HepG2 (cell line): ENCODE results near the gene DPY19L1.
A peak's percentile ranks its signal among the peaks of the same experiment; 100 is the strongest.

Experiments used
- CBX1 ChIP-seq: IDR thresholded peaks from one replicate; pipeline ENCODE4 v1.6.1; 2016; ENCODE audit warnings: antibody characterized with exemption, low read depth
- EP300 ChIP-seq, 3 experiments: sonication (generic) in 1 of 3; formaldehyde crosslinking in 1 of 3; IDR thresholded peaks; 2 replicates each; pipeline versions ENCODE4 v1.5.1 to v1.6.1; 2011 to 2020; ENCODE audit warnings: low read depth in 2 of 3, low read length in 2 of 3, borderline replicate concordance in 1 of 3, improper control_type of control experiment in 1 of 3, mild to moderate bottlenecking in 1 of 3, missing genetic modification reagents in 1 of 3, moderate library complexity in 1 of 3
- HOXA3 ChIP-seq: sonication (generic); formaldehyde crosslinking; IDR thresholded peaks from 2 replicates; pipeline ENCODE4 v1.5.0; 2020; ENCODE audit warnings: missing genetic modification reagents
- RAD21 ChIP-seq: fragments of 450-650 bp; formaldehyde crosslinking; IDR thresholded peaks from 2 replicates; pipeline ENCODE4 v1.5.0; 2020; ENCODE audit warnings: mild to moderate bottlenecking
- SKI ChIP-seq: fragments of 450-650 bp; IDR thresholded peaks from one replicate; pipeline ENCODE4 v1.6.1; 2018; ENCODE audit warnings: mild to moderate bottlenecking; ENCODE audit not compliant: partially characterized antibody
- SMAD3 ChIP-seq: sonication (generic); formaldehyde crosslinking; IDR thresholded peaks from 2 replicates; pipeline ENCODE4 v1.4.0; 2020; ENCODE audit warnings: missing genetic modification reagents
- SP1 ChIP-seq, 2 experiments: fragments of 450-650 bp in 1 of 2; sonication (generic) in 1 of 2; formaldehyde crosslinking in 1 of 2; IDR thresholded peaks; 2 replicates each; pipeline versions ENCODE4 v1.4.0 to v1.6.1; 2016 to 2020; ENCODE audit warnings: missing genetic modification reagents in 1 of 2
- TF ChIP-seq, protein P1 (sequence below): sonication (generic); formaldehyde crosslinking; IDR thresholded peaks from 2 replicates; pipeline ENCODE4 v1.5.0; 2020; ENCODE audit warnings: mild to moderate bottlenecking, missing genetic modification reagents, moderate library complexity
- TF ChIP-seq, protein P2 (sequence below): sonication (generic); formaldehyde crosslinking; IDR thresholded peaks from 2 replicates; pipeline ENCODE4 v1.8.1; 2023; ENCODE audit warnings: mild to moderate bottlenecking, missing genetic modification reagents, borderline replicate concordance
- TF ChIP-seq, protein P3 (sequence below), 2 experiments: sonication (generic) in 1 of 2; formaldehyde crosslinking in 1 of 2; IDR thresholded peaks; 2 replicates each; pipeline versions ENCODE4 v1.5.1 to v1.6.1; 2011 to 2020; ENCODE audit warnings: borderline replicate concordance in 1 of 2, low read depth in 1 of 2, low read length in 1 of 2, mild to moderate bottlenecking in 1 of 2, missing genetic modification reagents in 1 of 2, moderate library complexity in 1 of 2
- TF ChIP-seq, protein P4 (sequence below): IDR thresholded peaks from 2 replicates; pipeline ENCODE4 v1.6.1; 2016; ENCODE audit warnings: low read depth
- TF ChIP-seq, protein P5 (sequence below): sonication (generic); formaldehyde crosslinking; IDR thresholded peaks from 2 replicates; pipeline ENCODE4 v1.4.0; 2020; ENCODE audit warnings: missing genetic modification reagents
- TF ChIP-seq, protein P6 (sequence below): sonication (generic); formaldehyde crosslinking; IDR thresholded peaks from 2 replicates; pipeline ENCODE4 v1.5.1; 2020; ENCODE audit warnings: mild to moderate bottlenecking, missing genetic modification reagents, borderline replicate concordance
- TF ChIP-seq, protein P7 (sequence below): sonication (generic); formaldehyde crosslinking; IDR thresholded peaks from 2 replicates; pipeline ENCODE4 v1.4.0; 2020; ENCODE audit warnings: missing genetic modification reagents, mild to moderate bottlenecking, borderline replicate concordance

DNA sequence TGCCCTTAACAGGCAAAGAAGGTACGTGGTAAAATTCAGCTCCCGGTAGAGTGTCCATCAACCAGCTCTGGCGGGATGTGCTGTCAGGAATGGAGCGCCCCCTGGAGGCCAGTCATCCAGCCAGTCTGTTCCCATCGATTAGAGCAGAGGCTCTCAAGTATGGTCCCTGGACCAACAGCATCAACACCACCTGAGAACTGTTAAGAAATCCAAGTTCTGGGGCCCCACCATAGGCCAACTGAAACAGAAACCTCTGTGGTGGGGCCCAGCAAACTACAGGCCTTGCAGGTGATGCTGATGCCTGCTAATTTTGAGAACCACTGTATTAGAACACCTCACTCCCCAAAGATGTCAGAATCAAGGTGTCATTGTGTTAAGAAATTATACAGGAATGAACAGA, 109.2 kb downstream of the DPY19L1 start:
- TF ChIP-seq EP300 (IDR thresholded peaks at IDR 0.05; ENCODE audit: low read depth in 2 of 2, low read length in 2 of 2) = no peak
- TF ChIP-seq EP300 (CRISPR knock-in tag; IDR thresholded peaks at IDR 0.05; ENCODE audit: borderline replicate concordance) = no peak
- TF ChIP-seq, protein P1, sequence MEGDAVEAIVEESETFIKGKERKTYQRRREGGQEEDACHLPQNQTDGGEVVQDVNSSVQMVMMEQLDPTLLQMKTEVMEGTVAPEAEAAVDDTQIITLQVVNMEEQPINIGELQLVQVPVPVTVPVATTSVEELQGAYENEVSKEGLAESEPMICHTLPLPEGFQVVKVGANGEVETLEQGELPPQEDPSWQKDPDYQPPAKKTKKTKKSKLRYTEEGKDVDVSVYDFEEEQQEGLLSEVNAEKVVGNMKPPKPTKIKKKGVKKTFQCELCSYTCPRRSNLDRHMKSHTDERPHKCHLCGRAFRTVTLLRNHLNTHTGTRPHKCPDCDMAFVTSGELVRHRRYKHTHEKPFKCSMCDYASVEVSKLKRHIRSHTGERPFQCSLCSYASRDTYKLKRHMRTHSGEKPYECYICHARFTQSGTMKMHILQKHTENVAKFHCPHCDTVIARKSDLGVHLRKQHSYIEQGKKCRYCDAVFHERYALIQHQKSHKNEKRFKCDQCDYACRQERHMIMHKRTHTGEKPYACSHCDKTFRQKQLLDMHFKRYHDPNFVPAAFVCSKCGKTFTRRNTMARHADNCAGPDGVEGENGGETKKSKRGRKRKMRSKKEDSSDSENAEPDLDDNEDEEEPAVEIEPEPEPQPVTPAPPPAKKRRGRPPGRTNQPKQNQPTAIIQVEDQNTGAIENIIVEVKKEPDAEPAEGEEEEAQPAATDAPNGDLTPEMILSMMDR = peak; percentile 67
- TF ChIP-seq, protein P2, sequence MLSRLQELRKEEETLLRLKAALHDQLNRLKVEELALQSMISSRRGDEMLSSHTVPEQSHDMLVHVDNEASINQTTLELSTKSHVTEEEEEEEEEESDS (CRISPR knock-in tag) = no peak
- no peak for TF ChIP-seq SMAD3 (CRISPR knock-in tag)
- TF ChIP-seq, protein P3, sequence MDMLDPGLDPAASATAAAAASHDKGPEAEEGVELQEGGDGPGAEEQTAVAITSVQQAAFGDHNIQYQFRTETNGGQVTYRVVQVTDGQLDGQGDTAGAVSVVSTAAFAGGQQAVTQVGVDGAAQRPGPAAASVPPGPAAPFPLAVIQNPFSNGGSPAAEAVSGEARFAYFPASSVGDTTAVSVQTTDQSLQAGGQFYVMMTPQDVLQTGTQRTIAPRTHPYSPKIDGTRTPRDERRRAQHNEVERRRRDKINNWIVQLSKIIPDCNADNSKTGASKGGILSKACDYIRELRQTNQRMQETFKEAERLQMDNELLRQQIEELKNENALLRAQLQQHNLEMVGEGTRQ (IDR thresholded peaks at IDR 0.05; ENCODE audit: low read depth, low read length) = no peak
- TF ChIP-seq, protein P3 (CRISPR knock-in tag; IDR thresholded peaks at IDR 0.05; ENCODE audit: borderline replicate concordance) = no peak
- TF ChIP-seq, protein P4, sequence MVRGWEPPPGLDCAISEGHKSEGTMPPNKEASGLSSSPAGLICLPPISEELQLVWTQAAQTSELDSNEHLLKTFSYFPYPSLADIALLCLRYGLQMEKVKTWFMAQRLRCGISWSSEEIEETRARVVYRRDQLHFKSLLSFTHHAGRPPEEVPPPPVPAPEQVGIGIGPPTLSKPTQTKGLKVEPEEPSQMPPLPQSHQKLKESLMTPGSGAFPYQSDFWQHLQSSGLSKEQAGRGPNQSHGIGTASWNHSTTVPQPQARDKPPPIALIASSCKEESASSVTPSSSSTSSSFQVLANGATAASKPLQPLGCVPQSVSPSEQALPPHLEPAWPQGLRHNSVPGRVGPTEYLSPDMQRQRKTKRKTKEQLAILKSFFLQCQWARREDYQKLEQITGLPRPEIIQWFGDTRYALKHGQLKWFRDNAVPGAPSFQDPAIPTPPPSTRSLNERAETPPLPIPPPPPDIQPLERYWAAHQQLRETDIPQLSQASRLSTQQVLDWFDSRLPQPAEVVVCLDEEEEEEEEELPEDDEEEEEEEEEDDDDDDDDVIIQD (CRISPR knock-in tag) = no peak
- no peak for TF ChIP-seq SP1 (IDR thresholded peaks at IDR 0.05)
- no peak for TF ChIP-seq SP1 (CRISPR knock-in tag; IDR thresholded peaks at IDR 0.05)
- TF ChIP-seq RAD21 (CRISPR knock-in tag) = no peak
- TF ChIP-seq, protein P5, sequence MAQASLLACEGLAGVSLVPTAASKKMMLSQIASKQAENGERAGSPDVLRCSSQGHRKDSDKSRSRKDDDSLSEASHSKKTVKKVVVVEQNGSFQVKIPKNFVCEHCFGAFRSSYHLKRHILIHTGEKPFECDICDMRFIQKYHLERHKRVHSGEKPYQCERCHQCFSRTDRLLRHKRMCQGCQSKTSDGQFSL (CRISPR knock-in tag) = no peak
- TF ChIP-seq, protein P6, sequence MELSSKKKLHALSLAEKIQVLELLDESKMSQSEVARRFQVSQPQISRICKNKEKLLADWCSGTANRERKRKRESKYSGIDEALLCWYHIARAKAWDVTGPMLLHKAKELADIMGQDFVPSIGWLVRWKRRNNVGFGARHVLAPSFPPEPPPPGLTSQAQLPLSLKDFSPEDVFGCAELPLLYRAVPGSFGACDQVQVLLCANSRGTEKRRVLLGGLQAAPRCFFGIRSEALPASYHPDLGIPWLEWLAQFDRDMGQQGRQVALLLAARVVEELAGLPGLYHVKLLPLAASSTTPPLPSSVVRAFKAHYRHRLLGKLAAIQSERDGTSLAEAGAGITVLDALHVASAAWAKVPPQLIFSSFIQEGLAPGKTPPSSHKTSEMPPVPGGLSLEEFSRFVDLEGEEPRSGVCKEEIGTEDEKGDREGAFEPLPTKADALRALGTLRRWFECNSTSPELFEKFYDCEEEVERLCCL (CRISPR knock-in tag) = no peak
- no peak for TF ChIP-seq SKI
- TF ChIP-seq, protein P7, sequence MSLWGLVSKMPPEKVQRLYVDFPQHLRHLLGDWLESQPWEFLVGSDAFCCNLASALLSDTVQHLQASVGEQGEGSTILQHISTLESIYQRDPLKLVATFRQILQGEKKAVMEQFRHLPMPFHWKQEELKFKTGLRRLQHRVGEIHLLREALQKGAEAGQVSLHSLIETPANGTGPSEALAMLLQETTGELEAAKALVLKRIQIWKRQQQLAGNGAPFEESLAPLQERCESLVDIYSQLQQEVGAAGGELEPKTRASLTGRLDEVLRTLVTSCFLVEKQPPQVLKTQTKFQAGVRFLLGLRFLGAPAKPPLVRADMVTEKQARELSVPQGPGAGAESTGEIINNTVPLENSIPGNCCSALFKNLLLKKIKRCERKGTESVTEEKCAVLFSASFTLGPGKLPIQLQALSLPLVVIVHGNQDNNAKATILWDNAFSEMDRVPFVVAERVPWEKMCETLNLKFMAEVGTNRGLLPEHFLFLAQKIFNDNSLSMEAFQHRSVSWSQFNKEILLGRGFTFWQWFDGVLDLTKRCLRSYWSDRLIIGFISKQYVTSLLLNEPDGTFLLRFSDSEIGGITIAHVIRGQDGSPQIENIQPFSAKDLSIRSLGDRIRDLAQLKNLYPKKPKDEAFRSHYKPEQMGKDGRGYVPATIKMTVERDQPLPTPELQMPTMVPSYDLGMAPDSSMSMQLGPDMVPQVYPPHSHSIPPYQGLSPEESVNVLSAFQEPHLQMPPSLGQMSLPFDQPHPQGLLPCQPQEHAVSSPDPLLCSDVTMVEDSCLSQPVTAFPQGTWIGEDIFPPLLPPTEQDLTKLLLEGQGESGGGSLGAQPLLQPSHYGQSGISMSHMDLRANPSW = no peak
- no peak for TF ChIP-seq HOXA3 (CRISPR knock-in tag)
- no peak for TF ChIP-seq CBX1
